ENCODE data around the gene CREBBP. TPM values are rescaled to one million over a fixed set of nuclear protein-coding genes. Genes with fewer than 3 reads are reported as not detected.

CREBBP gene
- total and polyA plus RNA-seq, 2 donors (not counting 3 experiments of a cell fraction or from before 2014, with no cell fraction given), result 13.8 to 72.7 TPM

DNA sequence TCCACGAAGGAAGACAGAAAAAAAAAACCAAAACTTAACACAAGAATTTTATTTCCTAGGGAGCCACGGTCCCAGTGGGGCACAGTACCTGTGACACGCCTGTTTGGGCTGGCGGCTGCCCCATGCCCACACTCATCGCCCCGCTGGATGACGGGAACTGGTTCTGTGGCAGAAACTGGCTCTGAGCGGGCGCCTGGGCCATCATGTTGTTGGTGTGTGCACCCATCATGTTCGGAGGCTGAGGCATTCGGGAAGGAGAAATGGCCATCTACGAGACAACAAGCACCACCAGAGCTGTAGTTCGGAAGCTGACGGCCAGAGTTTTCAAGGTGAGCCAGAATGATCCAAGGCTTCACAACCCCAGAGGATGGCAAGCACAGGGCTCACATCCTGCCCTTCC lies 106.8 kb downstream of the CREBBP start:
- no peak overlapping the region for H3K27ac ChIP-seq (ENCODE audit: insufficient read depth, low read depth, low read length)
- CTCF ChIA-PET, result interaction anchor here (1.8 to 2.5 kb wide), 3 partner anchors 8 to 105 kb away, joined by 5 to 13 read pairs (median 6); no protein-coding TSS in a partner anchor
- dilution Hi-C loops (cut with MboI; ENCODE audit: extremely low pct_ligation_motif_present, low sequenced_read_pairs), result no loop called here

More for the DNA sequence above, 106.8 kb downstream of the CREBBP start:
- intact Hi-C loops (cut with micrococcal nuclease), result no loop called here
- TF ChIP-seq GATA2 (IDR thresholded peaks at IDR 0.05; ENCODE audit: insufficient read depth, insufficient read length, low read depth, low read length), result no peak
- TF ChIP-seq POLR2A (IDR thresholded peaks at IDR 0.05; ENCODE audit: low read depth, low read length), result no peak
- TF ChIP-seq EZH2 (IDR thresholded peaks at IDR 0.05; ENCODE audit: borderline replicate concordance, low read depth, low read length, severe bottlenecking), result no peak
- no peak for TF ChIP-seq MYC (IDR thresholded peaks at IDR 0.05; ENCODE audit: low read depth, low read length)
- TF ChIP-seq, protein P1, sequence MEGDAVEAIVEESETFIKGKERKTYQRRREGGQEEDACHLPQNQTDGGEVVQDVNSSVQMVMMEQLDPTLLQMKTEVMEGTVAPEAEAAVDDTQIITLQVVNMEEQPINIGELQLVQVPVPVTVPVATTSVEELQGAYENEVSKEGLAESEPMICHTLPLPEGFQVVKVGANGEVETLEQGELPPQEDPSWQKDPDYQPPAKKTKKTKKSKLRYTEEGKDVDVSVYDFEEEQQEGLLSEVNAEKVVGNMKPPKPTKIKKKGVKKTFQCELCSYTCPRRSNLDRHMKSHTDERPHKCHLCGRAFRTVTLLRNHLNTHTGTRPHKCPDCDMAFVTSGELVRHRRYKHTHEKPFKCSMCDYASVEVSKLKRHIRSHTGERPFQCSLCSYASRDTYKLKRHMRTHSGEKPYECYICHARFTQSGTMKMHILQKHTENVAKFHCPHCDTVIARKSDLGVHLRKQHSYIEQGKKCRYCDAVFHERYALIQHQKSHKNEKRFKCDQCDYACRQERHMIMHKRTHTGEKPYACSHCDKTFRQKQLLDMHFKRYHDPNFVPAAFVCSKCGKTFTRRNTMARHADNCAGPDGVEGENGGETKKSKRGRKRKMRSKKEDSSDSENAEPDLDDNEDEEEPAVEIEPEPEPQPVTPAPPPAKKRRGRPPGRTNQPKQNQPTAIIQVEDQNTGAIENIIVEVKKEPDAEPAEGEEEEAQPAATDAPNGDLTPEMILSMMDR (IDR thresholded peaks at IDR 0.05; ENCODE audit: extremely low read depth in 1 of 2, insufficient read depth in 1 of 2, low read depth in 1 of 2, low read length in 2 of 2), result no peak
- no peak for TF ChIP-seq JUN (IDR thresholded peaks at IDR 0.05; ENCODE audit: borderline replicate concordance, insufficient read depth, insufficient read length, low read depth)
- TF ChIP-seq, protein P2, sequence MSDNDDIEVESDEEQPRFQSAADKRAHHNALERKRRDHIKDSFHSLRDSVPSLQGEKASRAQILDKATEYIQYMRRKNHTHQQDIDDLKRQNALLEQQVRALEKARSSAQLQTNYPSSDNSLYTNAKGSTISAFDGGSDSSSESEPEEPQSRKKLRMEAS (IDR thresholded peaks at IDR 0.05; ENCODE audit: insufficient read depth, insufficient read length), result no peak
- no peak for TF ChIP-seq FOS (IDR thresholded peaks at IDR 0.05; ENCODE audit: borderline replicate concordance, insufficient read depth, low read length)
- no peak for TF ChIP-seq POLR2AphosphoS5 (IDR thresholded peaks at IDR 0.05; ENCODE audit: insufficient read depth, low read depth, low read length)
- BruUV-seq (replicated peaks), result no TSS peak
- DNase-seq (ENCODE audit: low read depth, low spot score) (no peak), FAIRE-seq (no peak)
- no peak overlapping the region for H3K9ac ChIP-seq (replicated peaks; ENCODE audit: extremely low read depth, insufficient read depth, low read length)
- POLR2A ChIA-PET, result no interaction called here
- no peak overlapping the region for H2AFZ ChIP-seq (ENCODE audit: low read depth, low read length)
- no peaks in the 10 kb centered on the region for H3K9me3 ChIP-seq (replicated peaks; ENCODE audit: control insufficient read depth, insufficient read depth, low read length)
- H3K4me1 ChIP-seq (ENCODE audit: control insufficient read depth, extremely low read depth, insufficient read depth, low read length), result no peaks in the 10 kb centered on the region
- H3K27me3 ChIP-seq (ENCODE audit: control insufficient read depth in 2 of 2, insufficient read depth in 2 of 2, low read length in 2 of 2), result no peaks in the 10 kb centered on the region
- H3K9me1 ChIP-seq (replicated peaks; ENCODE audit: control insufficient read depth, extremely low read depth, insufficient read depth, low read length), result no peaks in the 10 kb centered on the region
- peaks cover 34 to 47% of the 10 kb centered on the region in 2 experiments for H3K36me3 ChIP-seq (ENCODE audit: control insufficient read depth in 2 of 2, extremely low read depth in 1 of 2, insufficient read depth in 2 of 2, low read length in 2 of 2)
- H4K20me1 ChIP-seq (replicated peaks; ENCODE audit: control insufficient read depth, extremely low read depth, insufficient read depth, low read length), result no peaks in the 10 kb centered on the region
- no peak overlapping the region for H3K4me2 ChIP-seq (ENCODE audit: insufficient read depth, low read length)
- no peak overlapping the region for H3K4me3 ChIP-seq (replicated peaks in 1 of 3; ENCODE audit: insufficient read depth in 1 of 3, low read depth in 1 of 3, low read length in 3 of 3)
- no peaks in the 10 kb centered on the region for H3K79me2 ChIP-seq (ENCODE audit: control insufficient read depth, insufficient read depth, low read length)

All from endothelial cell of umbilical vein (primary cell).